Right kidney (tissue), 1 donor: ENCODE data around the gene CKAP5.
A peak's percentile ranks its signal among the peaks of the same experiment; 100 is the strongest.

ENCODE experiments used
- DNase-seq: peaks from one replicate; pipeline ENCODE4 v3.0.0-alpha.2; 2016

Gene CKAP5

DNA sequence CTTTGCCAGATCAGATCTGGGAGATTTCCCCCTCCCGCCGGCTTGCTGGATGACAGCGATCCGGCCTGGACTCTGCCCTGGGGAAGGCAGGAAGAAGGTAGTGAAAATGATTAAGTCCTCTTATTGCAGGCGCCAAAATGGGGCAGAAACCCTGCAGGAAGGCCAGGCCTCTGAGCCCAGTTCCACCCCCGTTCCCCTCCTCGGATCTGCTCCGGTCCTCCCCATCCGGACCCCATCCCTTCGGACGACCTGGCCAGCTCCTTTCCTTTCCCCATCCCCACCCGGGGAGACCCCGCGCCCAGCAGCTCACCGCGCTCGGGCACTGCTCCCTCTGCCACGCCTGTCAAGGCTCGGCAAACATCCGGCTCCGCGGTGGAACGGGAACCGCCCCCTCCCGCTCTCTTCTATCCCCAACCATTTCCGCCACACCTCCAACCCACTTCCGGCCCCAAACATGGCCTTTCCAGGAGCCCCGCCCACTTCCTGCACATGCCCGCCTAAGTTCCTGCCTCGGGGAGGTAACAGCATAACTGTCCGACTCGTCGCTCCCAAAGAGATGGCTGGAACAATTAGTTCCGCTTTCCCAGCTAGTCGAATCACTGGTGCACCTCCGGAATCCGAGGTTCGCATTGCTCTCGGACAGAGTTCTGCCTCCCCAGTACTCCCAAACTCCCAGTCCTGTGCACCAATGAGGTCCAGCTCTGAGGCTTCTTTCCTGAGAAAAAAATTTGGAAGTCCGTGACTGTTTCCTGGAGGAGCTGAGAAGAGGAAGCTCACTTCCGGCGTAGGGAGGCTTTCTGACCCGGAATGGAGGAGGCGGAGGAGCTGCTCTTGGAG, 145.6 kb downstream of the CKAP5 start, which contains the start of the genes ARHGAP1 and ZNF408:
ARHGAP1 (minus strand) TSS at position 379 of the 837 bp plus-strand sequence. CDS start 4,512 bp downstream, outside the sequence.
ZNF408 (plus strand) TSS at position 791 of the 837 bp plus-strand sequence; CDS start at position 808, 17 bp downstream.
- DNase-seq: peak; percentile 95

DNA sequence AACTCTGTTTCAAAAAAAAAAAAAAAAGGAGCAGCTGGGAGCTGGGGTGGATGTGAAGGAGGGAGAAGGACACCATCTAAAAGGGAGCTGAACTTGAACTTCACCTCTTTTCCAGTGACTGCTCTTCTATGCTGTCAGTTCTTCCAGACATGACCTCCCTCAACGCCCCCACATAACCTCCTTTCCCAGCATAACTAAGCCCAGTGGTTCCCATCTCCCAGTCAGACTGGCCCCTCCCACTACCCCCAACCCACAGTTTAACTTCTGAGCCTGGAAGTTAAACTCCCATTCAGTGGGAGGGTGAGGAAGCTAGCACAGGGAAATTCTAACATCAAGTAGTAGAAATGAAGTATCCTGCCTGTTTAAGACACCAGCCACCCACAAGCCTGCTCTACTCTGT, 147.5 kb downstream of the CKAP5 start:
- no peak for DNase-seq

DNA sequence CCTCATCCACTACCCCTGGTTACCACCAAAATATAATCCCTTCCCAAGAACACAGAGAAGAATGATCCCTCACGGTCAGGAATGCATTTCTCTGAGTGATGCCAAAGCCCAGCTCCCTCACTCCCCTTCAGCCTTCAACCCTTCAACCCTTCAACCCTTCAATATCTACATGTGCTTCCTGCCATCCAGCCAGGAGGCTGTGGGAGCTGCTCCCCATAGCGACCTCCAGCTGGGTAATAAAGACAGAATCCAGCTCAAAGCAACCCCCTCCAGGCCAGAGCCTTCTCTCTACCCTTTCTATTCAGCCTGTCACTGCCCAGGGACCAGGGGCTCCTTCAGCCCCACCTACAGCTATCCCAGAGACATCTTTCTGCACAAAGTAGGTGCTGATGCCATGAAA, 148.4 kb downstream of the CKAP5 start:
- DNase-seq: no peak

DNA sequence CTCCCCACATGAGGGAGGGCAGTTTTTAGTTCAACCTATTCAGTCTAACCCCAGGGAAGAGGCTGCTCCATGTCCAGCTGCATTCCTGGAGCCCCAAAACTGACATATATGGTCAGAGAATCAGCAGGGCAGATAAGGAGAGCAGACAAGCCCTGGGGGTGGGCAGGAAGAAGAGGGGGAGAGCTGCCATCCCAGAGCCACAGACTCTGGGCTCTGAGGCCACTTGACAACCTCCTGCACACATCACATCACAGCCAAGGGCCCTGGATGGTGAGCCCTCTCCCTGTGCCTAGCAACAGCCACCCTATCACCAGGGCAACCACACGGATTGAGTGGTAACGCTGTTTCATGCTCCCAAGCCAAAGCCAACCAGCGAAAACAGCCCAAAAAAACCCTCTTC, 148.8 kb downstream of the CKAP5 start:
- no peak for DNase-seq

DNA sequence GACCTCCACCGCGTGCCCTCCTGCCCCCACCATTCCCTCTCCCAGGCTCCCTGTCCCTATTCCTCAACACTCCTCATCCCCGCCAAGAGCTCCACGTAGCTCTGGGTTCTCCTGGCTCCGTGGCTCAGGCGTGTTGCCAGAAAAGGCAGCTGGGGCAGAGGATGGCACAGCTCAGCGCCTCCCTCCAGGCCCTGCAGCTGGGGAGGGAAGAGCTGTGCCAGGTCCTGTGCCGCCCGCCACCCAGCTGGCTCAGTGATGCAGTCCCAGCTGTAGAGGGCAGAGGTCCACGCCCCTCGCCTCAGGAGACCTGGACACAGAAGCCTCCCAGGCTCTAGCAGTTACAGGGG, 149.9 kb downstream of the CKAP5 start:
- no peak for DNase-seq

DNA sequence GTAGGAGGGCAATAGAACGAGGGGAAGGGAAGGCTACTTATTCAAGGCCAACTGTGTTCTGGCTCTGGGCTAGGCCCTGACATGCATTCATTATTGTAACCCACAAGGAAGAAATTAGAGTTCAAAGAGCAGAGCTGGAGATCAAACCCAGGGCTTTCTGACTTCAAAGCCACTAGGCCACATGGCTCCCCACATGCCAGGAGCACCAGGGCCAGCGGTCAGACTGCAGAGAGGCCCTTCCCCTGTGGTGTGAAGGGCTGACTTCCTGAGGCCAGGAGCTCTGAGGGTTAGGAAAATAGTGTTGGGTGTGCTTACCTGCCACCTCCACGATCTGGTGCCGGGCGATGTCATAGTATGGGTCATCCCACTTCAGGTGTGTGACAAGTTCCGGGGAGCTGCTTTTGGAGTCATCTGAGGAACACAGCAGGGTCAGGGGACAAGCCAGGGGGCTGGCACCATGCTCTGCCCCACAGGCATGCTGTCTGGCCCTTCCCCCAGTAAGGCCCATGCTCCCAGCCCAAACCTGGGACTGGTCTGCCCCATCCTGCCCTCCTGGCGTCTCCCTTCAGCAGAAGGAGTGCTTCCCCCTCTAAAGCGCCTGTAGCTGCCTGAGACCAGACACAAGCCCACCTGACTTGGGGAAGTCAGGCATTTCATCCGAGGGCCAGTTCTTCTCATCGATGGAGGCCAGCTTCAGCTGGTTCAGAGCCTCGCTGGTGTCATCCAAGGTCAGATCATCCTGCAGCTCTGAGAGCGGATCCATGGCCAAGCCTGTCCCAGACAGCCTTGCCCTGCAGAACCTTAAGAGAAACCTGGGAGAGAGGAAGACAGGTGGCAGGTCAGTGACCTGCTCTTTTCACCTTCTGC, 150.5 kb downstream of the CKAP5 start:
- DNase-seq: no peak

DNA sequence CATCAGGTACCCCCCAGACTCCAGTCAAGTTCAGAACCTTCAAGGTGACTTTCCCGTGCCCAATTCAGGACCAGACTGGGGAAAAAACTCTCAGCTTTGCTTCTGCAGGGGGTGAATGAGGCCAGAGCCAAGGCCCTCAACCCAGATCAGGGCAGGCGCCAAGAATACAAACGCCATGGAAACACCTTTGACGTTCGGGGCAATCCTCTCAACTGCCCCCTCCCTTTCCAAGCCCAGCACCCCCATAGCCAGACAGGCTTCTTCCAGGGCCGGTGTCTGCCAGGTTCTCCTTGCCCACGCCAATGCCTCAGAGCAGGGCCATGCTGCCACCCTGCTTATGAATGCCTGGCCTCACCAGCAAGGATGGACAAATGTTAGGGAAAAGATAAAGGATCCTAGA, 151.5 kb downstream of the CKAP5 start:
- DNase-seq: no peak

DNA sequence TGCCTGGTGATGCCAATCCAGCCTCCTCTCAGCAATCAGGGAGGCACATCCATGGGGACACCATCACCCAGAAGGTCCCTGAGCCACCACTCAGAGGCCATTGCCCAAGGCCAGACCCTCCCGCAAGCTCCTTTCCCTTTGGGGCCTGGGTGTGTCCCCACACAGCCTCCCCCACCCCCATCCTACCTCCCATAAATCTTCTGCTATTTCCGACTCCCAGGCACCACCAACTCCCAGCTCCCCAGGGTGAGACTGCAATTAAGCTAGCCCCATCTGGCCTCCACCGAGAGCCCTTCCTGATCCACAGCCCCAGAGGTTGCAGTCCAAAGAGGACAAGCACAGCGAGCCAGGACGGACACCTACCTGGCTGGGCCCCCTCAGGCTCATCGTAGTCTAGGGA, 152.0 kb downstream of the CKAP5 start:
- no peak for DNase-seq

DNA sequence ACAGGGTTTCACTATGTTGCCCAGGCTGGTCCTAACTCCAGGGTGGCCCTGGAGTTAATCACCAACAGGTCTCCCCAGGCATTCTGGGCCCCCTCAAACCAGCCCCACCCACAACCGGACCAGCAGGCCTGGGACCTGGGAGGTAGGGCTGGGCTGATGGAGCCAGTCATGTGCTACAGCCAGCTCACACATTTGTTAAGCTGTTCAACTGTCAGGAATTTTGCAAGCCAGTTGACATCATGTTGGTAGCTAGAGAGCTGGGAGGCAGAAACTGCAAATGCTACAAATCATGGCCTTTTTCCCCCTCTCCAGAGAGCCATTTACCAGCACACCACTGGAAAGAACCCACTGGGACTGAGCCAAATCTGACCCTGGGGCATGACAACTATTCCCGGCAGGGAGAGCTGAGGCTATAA, 152.5 kb downstream of the CKAP5 start:
- DNase-seq: no peak
